Measurements from ENCODE around the gene MEGF11.

DNA sequence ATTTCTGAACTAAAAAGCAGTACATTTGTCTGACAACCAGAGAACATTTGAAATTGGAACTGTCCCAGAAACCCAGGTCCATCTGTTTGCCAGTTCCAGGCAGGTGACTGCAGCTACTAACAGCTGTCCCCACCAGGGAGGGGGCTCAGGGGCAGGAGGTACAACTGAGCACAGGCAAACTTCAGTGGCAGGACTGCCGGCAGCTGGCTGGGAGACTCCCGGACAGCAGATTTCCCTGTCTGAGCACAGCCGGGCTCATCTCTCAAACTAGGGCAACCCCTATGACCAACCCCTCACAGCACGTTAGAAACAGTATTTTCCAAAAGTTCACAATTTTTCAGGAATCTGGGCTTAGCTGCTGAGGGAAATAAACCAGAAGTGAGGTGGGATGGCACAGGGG is 88.8 kb downstream of the MEGF11 start:
- TF ChIP-seq CTCF (IDR thresholded peaks at IDR 0.05): no peak
- TF ChIP-seq POLR2AphosphoS5 (IDR thresholded peaks at IDR 0.05): no peak
- no peak for TF ChIP-seq POLR2A (IDR thresholded peaks at IDR 0.05)
- TF ChIP-seq EP300 (IDR thresholded peaks at IDR 0.05): no peak
